DOHH2 (cell line): ENCODE measurements around the gene IRF4.

ENCODE experiments used
- H3F3A ChIP-seq: fragments of 200-600 bp; sonication (generic), shearing (Covaris generic); 2 replicates; pipeline ENCODE4 v1.6.0; 2016; ENCODE audit warnings: antibody characterized with exemption, mild to moderate bottlenecking; ENCODE audit not compliant: control insufficient read depth, insufficient read depth
- H3K27ac ChIP-seq: fragments of 200-600 bp; sonication (generic); 2 replicates; pipeline ENCODE4 v1.5.1; 2014; ENCODE audit warnings: low read depth, mild to moderate bottlenecking, low read length, moderate library complexity
- H3K27me3 ChIP-seq: fragments of 200-600 bp; sonication (generic); 2 replicates; pipeline ENCODE4 v1.6.1; 2014; ENCODE audit warnings: mild to moderate bottlenecking, low read length, mixed read lengths; ENCODE audit not compliant: control insufficient read depth
- H3K36me3 ChIP-seq: fragments of 200-600 bp; sonication (generic); 2 replicates; pipeline ENCODE4 v1.6.1; 2014; ENCODE audit warnings: mild to moderate bottlenecking, low read length, moderate library complexity, mixed read lengths; ENCODE audit not compliant: control insufficient read depth
- H3K4me1 ChIP-seq: fragments of 200-600 bp; sonication (generic); 2 replicates; pipeline ENCODE4 v1.6.1; 2014; ENCODE audit warnings: mild to moderate bottlenecking, low read length, mixed read lengths; ENCODE audit not compliant: control insufficient read depth
- H3K4me2 ChIP-seq: fragments of 200-600 bp; sonication (generic); 2 replicates; pipeline ENCODE4 v1.6.0; 2014; ENCODE audit warnings: mild to moderate bottlenecking, low read length, moderate library complexity
- H3K4me3 ChIP-seq: fragments of 200-600 bp; sonication (generic); 2 replicates; pipeline ENCODE4 v1.5.1; 2014; ENCODE audit warnings: mild to moderate bottlenecking, low read length, mixed read lengths
- H3K79me2 ChIP-seq: fragments of 200-600 bp; sonication (generic); 2 replicates; pipeline ENCODE4 v1.6.1; 2014; ENCODE audit warnings: mild to moderate bottlenecking, low read length, mixed read lengths; ENCODE audit not compliant: control insufficient read depth
- H3K9me2 ChIP-seq: fragments of 200-600 bp; sonication (generic); replicated peaks from 2 replicates; pipeline ENCODE4 v1.6.1; 2014; ENCODE audit warnings: mild to moderate bottlenecking, low read length, mixed read lengths; ENCODE audit not compliant: control insufficient read depth
- H3K9me3 ChIP-seq: fragments of 200-600 bp; sonication (generic); 2 replicates; pipeline ENCODE4 v1.6.1; 2014; ENCODE audit warnings: antibody characterized with exemption, low read length, mixed read lengths; ENCODE audit not compliant: control insufficient read depth, insufficient read depth
- H4K20me1 ChIP-seq: fragments of 200-600 bp; sonication (generic); 2 replicates; pipeline ENCODE4 v1.6.0; 2014; ENCODE audit warnings: low read depth, mild to moderate bottlenecking, antibody characterized with exemption, low read length, moderate library complexity; ENCODE audit not compliant: control insufficient read depth, insufficient read depth
- CTCF ChIP-seq: fragments of 200-600 bp; sonication (generic); IDR thresholded peaks from one replicate; pipeline ENCODE4 v1.5.1; 2014; ENCODE audit warnings: antibody characterized with exemption, mild to moderate bottlenecking, low read depth, low read length; ENCODE audit not compliant: poor library complexity, severe bottlenecking
- EZH2phosphoT487 ChIP-seq: fragments of 200-600 bp; sonication (generic); IDR thresholded peaks from 2 replicates; pipeline ENCODE4 v1.6.1; 2017; ENCODE audit warnings: borderline replicate concordance, mild to moderate bottlenecking, antibody characterized with exemption, low read length, moderate library complexity, mixed read lengths

IRF4 gene

DNA sequence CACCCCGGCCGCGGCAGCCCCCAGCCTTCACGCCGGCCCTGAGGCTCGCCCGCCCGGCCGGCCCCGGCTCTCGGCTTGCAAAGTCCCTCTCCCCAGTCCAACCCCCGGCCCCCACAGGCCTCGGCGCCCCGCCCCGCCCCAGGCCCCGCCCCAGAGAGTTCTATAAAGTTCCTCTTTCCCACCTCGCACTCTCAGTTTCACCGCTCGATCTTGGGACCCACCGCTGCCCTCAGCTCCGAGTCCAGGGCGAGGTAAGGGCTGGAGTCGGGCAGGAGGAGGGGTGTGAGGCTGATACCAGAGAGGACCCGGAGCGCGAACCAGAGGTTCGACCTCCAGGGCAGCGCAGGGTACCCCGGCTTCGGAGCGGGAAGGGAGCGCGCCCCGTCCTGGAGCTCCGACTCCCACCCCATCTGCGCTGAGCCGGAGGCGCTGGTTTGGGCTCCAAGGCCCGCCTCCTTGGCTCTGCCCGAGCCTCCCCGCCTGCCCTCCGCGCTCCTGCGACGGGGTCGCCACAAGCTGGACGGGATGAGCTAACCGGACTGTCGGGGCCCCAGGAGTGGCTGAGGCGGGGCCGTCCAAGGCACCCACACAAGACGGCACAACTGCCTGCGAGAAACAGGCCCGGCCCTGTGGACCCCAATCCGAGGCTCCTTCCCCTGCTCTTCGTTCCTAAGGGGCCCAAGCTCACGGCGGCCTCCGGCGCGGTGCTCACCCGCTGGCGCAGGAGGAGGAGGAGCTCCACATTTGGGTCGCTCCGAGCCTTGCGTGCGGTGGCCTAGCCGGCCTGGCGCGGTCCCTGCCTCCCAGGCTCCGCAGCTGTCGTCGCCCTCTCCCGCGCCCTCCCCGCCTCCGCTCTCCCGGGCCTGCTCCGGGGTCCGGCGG, at the start of gene IRF4:
TSS of gene IRF4 (plus strand) at position 194 of the 882 bp plus-strand sequence. CDS start 1,401 bp downstream, outside the sequence.
- Histone ChIP-seq H3K9me3 (no peaks in the 10 kb centered on the region), H4K20me1 (no peaks in the 10 kb centered on the region), H3K27me3 (peaks cover 64% of the 10 kb centered on the region), H3K27ac (no peak within 1 kb of the TSS), H3K9me2 (no peaks in the 10 kb centered on the region), H3K4me1 (no peaks in the 10 kb centered on the region), H3K79me2 (no peaks in the 10 kb centered on the region), H3K36me3 (no peaks in the 10 kb centered on the region), H3F3A (no peaks in the 10 kb centered on the region), H3K4me3 (no peak within 1 kb of the TSS), H3K4me2 (0 out of 2 replicates have a peak within 1 kb of the TSS, but pooled peaks have one; percentile 20)
- TF ChIP-seq EZH2phosphoT487, result no peak
- TF ChIP-seq CTCF, result no peak

DNA sequence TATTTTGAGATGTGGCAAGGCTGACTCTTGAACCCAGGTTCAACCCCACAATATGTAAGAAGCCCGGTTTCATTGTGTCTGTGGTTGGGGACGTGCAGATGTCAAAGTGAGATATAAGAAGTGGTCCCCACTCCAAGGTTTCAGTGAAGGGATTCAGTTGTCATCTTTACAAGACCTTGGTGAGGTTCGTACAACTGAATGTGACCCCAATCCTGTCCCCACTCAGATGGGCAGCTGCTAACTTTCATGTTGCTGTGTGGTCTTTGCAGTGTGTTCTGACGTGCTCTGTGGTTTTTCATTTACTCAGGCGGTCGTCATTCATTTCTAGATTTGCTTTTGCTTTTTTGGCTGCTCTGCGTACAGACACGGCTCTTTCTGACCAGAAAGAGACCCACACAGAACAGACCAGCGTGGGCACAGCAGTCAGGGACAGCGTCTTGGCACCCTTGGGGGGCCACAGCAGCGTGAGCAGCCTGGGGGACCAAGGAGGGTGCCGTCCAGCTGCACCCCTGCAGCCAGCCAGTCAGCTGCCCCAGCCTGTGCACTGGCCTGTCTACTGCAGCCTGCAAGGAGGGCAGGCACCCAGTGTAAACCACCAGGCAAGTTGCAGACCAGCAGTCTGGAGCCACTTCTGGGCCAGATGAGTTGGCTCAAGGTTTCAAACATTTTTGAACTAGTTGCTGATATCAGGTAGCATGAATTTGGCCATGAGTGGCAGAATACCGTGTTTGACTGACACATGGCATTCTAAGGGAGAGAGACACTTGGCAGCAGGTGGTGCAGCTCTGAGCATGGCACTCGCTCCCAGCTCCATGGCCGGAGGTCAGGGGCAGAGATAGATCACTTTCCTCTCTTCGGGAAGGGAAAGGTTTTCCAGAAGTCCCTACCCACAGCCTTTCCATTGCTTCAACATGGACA, 49.4 kb upstream of the IRF4 start:
- Histone ChIP-seq H3K4me1 (peaks cover 3% of the 10 kb centered on the region), H3K27ac (no peak overlapping the region), H3K9me2 (no peaks in the 10 kb centered on the region), H3F3A (no peaks in the 10 kb centered on the region), H3K27me3 (no peaks in the 10 kb centered on the region), H3K9me3 (peaks cover 10% of the 10 kb centered on the region; the same call in 1 of the 2 replicates), H3K79me2 (no peaks in the 10 kb centered on the region), H4K20me1 (no peaks in the 10 kb centered on the region), H3K4me3 (no peak overlapping the region), H3K4me2 (no peak overlapping the region), H3K36me3 (no peaks in the 10 kb centered on the region)
- TF ChIP-seq CTCF (no peak), EZH2phosphoT487 (no peak)

DNA sequence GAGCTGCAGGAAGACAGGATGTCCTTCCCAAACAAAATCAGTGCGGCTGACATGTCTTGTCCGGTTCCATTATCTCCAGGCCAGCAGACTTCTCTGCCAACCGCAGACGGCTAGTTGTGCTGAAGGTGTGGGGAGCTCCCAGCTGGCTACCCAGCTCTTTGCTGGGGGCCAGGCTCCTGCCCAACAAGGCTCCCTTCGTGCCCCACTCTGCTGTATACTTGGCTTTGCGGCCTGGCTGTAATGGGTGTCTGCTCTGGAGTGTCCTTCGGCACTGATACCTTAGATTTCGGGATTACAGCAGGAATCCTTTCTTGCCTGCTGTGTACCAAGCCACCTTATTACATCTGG, 48.7 kb upstream of the IRF4 start:
- Histone ChIP-seq H3K4me1 (peaks cover 8% of the 10 kb centered on the region), H3K27me3 (no peaks in the 10 kb centered on the region), H3K4me3 (no peak overlapping the region), H3F3A (no peaks in the 10 kb centered on the region), H3K79me2 (no peaks in the 10 kb centered on the region), H3K9me2 (no peaks in the 10 kb centered on the region), H3K4me2 (no peak overlapping the region), H3K9me3 (peaks cover 10% of the 10 kb centered on the region; the same call in 1 of the 2 replicates), H3K36me3 (no peaks in the 10 kb centered on the region), H3K27ac (no peak overlapping the region), H4K20me1 (no peaks in the 10 kb centered on the region)
- TF ChIP-seq EZH2phosphoT487 (no peak), CTCF (no peak)
